Ishikawa (cell line): ENCODE results near the gene HPDL.

Experiments
- CEBPB ChIP-seq: IDR thresholded peaks from 2 replicates; pipeline ENCODE4 v1.6.1; 2012
- CREB1 ChIP-seq: IDR thresholded peaks from 2 replicates; pipeline ENCODE4 v1.6.1; 2012; ENCODE audit warnings: low read depth
- EP300 ChIP-seq: IDR thresholded peaks from 2 replicates; pipeline ENCODE4 v1.6.1; 2012; ENCODE audit warnings: borderline replicate concordance
- NFIC ChIP-seq: IDR thresholded peaks from 2 replicates; pipeline ENCODE4 v1.6.1; 2012
- RAD21 ChIP-seq: IDR thresholded peaks from 2 replicates; pipeline ENCODE4 v1.6.1; 2012; ENCODE audit warnings: low read depth
- USF1 ChIP-seq: IDR thresholded peaks from 2 replicates; pipeline ENCODE4 v1.6.1; 2012
- YY1 ChIP-seq: IDR thresholded peaks from 2 replicates; pipeline ENCODE4 v1.6.1; 2012; ENCODE audit warnings: low read depth
- TF ChIP-seq, protein P1 (sequence below): IDR thresholded peaks from 2 replicates; pipeline ENCODE4 v1.6.1; 2012; ENCODE audit warnings: low read depth, mild to moderate bottlenecking
- TF ChIP-seq, protein P2 (sequence below): IDR thresholded peaks from 2 replicates; pipeline ENCODE4 v1.6.1; 2012

DNA sequence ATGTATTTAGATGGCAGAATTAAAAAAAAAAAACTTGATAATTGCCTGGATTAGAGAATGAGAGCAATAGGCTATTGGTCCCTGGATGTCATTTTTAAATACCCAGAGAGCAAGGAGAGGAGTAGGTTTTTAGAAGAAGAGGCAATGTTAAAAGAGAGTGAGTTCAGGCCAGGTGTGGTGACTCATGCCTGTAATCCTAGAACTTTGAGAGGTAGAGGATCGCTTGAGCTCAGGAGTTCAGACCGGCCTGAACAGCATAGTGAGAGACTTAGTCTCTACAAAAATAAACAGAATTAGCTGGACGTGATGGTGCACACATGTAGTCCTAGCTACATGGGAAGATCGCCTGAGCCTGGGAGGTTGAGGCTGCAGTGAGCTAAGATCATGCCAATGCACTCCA is 29.5 kb downstream of the HPDL start:
- TF ChIP-seq, protein P1, sequence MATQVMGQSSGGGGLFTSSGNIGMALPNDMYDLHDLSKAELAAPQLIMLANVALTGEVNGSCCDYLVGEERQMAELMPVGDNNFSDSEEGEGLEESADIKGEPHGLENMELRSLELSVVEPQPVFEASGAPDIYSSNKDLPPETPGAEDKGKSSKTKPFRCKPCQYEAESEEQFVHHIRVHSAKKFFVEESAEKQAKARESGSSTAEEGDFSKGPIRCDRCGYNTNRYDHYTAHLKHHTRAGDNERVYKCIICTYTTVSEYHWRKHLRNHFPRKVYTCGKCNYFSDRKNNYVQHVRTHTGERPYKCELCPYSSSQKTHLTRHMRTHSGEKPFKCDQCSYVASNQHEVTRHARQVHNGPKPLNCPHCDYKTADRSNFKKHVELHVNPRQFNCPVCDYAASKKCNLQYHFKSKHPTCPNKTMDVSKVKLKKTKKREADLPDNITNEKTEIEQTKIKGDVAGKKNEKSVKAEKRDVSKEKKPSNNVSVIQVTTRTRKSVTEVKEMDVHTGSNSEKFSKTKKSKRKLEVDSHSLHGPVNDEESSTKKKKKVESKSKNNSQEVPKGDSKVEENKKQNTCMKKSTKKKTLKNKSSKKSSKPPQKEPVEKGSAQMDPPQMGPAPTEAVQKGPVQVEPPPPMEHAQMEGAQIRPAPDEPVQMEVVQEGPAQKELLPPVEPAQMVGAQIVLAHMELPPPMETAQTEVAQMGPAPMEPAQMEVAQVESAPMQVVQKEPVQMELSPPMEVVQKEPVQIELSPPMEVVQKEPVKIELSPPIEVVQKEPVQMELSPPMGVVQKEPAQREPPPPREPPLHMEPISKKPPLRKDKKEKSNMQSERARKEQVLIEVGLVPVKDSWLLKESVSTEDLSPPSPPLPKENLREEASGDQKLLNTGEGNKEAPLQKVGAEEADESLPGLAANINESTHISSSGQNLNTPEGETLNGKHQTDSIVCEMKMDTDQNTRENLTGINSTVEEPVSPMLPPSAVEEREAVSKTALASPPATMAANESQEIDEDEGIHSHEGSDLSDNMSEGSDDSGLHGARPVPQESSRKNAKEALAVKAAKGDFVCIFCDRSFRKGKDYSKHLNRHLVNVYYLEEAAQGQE = no peak
- no peak for TF ChIP-seq CEBPB
- no peak for TF ChIP-seq NFIC
- TF ChIP-seq EP300 = no peak
- TF ChIP-seq CREB1 = no peak
- no peak for TF ChIP-seq RAD21
- TF ChIP-seq USF1 = no peak
- TF ChIP-seq, protein P2, sequence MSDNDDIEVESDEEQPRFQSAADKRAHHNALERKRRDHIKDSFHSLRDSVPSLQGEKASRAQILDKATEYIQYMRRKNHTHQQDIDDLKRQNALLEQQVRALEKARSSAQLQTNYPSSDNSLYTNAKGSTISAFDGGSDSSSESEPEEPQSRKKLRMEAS = no peak
- TF ChIP-seq YY1 = no peak
